Liver (tissue), 9 donors: ENCODE measurements around the gene PDE12. TPM values are rescaled to one million over a fixed set of nuclear protein-coding genes. Genes with fewer than 3 reads are reported as not detected.

Experiments used
- DNase-seq: peaks from one replicate; pipeline ENCODE4 v3.0.0-alpha.2; 2017; ENCODE audit warnings: low spot score
- H3K27ac ChIP-seq, 2 donors: one replicate each; pipeline ENCODE4 v1.7.0; 2013; ENCODE audit warnings: inconsistent platforms in 2 of 2, low read length in 2 of 2, control low read depth in 1 of 2, low read depth in 1 of 2, mild to moderate bottlenecking in 1 of 2
- H3K27me3 ChIP-seq, 4 donors: one replicate each; pipeline versions ENCODE4 v1.6.1 to v1.7.0; 2013; ENCODE audit warnings: low read length in 3 of 4, inconsistent platforms in 1 of 4, mild to moderate bottlenecking in 1 of 4, moderate library complexity in 1 of 4; ENCODE audit not compliant: control insufficient read depth in 4 of 4, insufficient read depth in 4 of 4
- H3K36me3 ChIP-seq, 4 donors: one replicate each; pipeline versions ENCODE4 v1.6.1 to v1.7.0; 2013; ENCODE audit warnings: low read length in 3 of 4, mild to moderate bottlenecking in 3 of 4, low read depth in 1 of 4, moderate library complexity in 1 of 4; ENCODE audit not compliant: control insufficient read depth in 4 of 4, insufficient read depth in 3 of 4
- H3K4me1 ChIP-seq, 4 donors: one replicate each; pipeline versions ENCODE4 v1.6.1 to v1.7.0; 2013; ENCODE audit warnings: low read length in 3 of 4, mild to moderate bottlenecking in 3 of 4, moderate library complexity in 1 of 4; ENCODE audit not compliant: control insufficient read depth in 4 of 4, insufficient read depth in 4 of 4
- H3K4me3 ChIP-seq, 3 donors: one replicate each; pipeline versions ENCODE4 v1.6.1 to v1.7.0; 2013; ENCODE audit warnings: low read length in 3 of 3, control low read depth in 1 of 3, low read depth in 1 of 3, mild to moderate bottlenecking in 1 of 3
- H3K9ac ChIP-seq, 2 donors: one replicate each; pipeline ENCODE4 v1.7.0; 2013; ENCODE audit warnings: low read length in 2 of 2, mild to moderate bottlenecking in 2 of 2, moderate library complexity in 2 of 2, control low read depth in 1 of 2, low read depth in 1 of 2
- H3K9me3 ChIP-seq, 4 donors: one replicate each; pipeline versions ENCODE4 v1.6.1 to v1.7.0; 2013; ENCODE audit warnings: low read length in 3 of 4; ENCODE audit not compliant: control insufficient read depth in 4 of 4
- EGR1 ChIP-seq, 2 donors: IDR thresholded peaks; 2 replicates each; pipeline ENCODE4 v1.6.1; 2016 to 2018; ENCODE audit warnings: antibody characterized with exemption in 2 of 2, low read depth in 2 of 2
- FOXA1 ChIP-seq: IDR thresholded peaks from 2 replicates; pipeline ENCODE4 v1.6.1; 2016; ENCODE audit warnings: antibody characterized with exemption
- FOXA2 ChIP-seq: IDR thresholded peaks from 2 replicates; pipeline ENCODE4 v1.6.1; 2016; ENCODE audit warnings: antibody characterized with exemption
- HNF4A ChIP-seq, 2 donors: conservative IDR thresholded peaks; 2 replicates each; pipeline ENCODE4 v1.6.1; 2016; ENCODE audit warnings: antibody characterized with exemption in 2 of 2, mild to moderate bottlenecking in 2 of 2
- HNF4G ChIP-seq: IDR thresholded peaks from 2 replicates; pipeline ENCODE4 v1.6.1; 2016; ENCODE audit warnings: antibody characterized with exemption
- JUND ChIP-seq, 2 donors: IDR thresholded peaks; 2 replicates each; pipeline ENCODE4 v1.6.1; 2016; ENCODE audit warnings: antibody characterized with exemption in 2 of 2
- MAX ChIP-seq: IDR thresholded peaks from 2 replicates; pipeline ENCODE4 v1.6.1; 2016; ENCODE audit warnings: antibody characterized with exemption
- RXRA ChIP-seq, 2 donors: IDR thresholded peaks; 2 replicates each; pipeline ENCODE4 v1.6.1; 2017 to 2018; ENCODE audit warnings: antibody characterized with exemption in 2 of 2, mild to moderate bottlenecking in 1 of 2
- SP1 ChIP-seq: IDR thresholded peaks from 2 replicates; pipeline ENCODE4 v1.6.1; 2018; ENCODE audit warnings: antibody characterized with exemption, mild to moderate bottlenecking
- TAF1 ChIP-seq: conservative IDR thresholded peaks from 2 replicates; pipeline ENCODE4 v1.6.1; 2016; ENCODE audit warnings: antibody characterized with exemption, mild to moderate bottlenecking
- ZBTB33 ChIP-seq: IDR thresholded peaks from 2 replicates; pipeline ENCODE4 v1.6.1; 2016; ENCODE audit warnings: antibody characterized with exemption
- WGBS: extraction: QIAGEN DNeasy Blood & Tissue Kit; methylation state at CpG from one replicate; pipeline ENCODE4 v1.1.7; 2013; 5-methylcytosine and 5-hydroxymethylcytosine counted together
- polyA plus RNA-seq, 2 donors: library from polyadenylated mRNA; stranded (reverse) in 1 of 2; unstranded in 1 of 2; fragments of 200-250 nt in 1 of 2; fragments of >200 nt in 1 of 2; fragmentation: Nextera tagmentation in 1 of 2; extraction: Ambion mirVana in 1 of 2; gene quantifications; one replicate each; pipeline versions ENCODE4 v1.2.1 to v1.2.3, GENCODE V29; 2013 to 2015
- total RNA-seq, 2 donors: library from RNA; depleted of rRNA; stranded (reverse); fragments of >200 nt; gene quantifications; one replicate each; pipeline ENCODE4 v1.2.3, GENCODE V29; 2014
- TF ChIP-seq, protein P1 (sequence below): fragments of 150-350 bp; IDR thresholded peaks from 2 replicates; pipeline ENCODE4 v1.5.1; 2017; ENCODE audit warnings: improper control_type of control experiment, low read depth, low read length; ENCODE audit not compliant: missing input control
- TF ChIP-seq, protein P2 (sequence below): IDR thresholded peaks from 2 replicates; pipeline ENCODE4 v1.6.1; 2016; ENCODE audit warnings: antibody characterized with exemption
- TF ChIP-seq, protein P3 (sequence below): IDR thresholded peaks from 2 replicates; pipeline ENCODE4 v1.6.1; 2016; ENCODE audit warnings: antibody characterized with exemption, mild to moderate bottlenecking
- donor health status: healthy.
- donor health status: healthy.
- donor health status: healthy.
- donor health status: healthy.
- donor health status: healthy.

Gene PDE12
- total and polyA plus RNA-seq, 4 donors: 4.8 to 17.8 (median 11.5) TPM

DNA sequence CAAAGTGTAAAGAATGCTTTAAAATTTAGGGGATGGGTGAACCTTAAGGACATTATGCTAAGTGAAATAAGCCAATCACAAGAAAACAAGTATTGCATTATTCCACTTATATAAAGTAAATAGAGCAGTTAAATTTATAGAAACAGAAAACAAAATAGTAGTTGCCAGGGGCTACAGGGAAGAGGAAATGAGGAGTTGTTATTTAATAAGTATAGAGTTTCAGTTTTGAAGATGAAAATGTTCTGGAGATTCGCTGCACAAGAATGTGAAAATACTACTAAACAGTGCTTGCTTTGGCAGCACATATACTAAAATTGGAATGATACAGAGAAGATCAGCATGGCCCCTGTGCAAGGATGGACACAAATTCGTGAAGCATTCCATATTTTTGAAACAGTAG is 43.9 kb upstream of the PDE12 start:
- no peaks in the 10 kb centered on the region for H3K27me3 ChIP-seq
- no peaks in the 10 kb centered on the region for H3K4me1 ChIP-seq
- no peak for DNase-seq
- WGBS: 59% methylated on average over 2 of the region's 2 CpGs
- H3K9me3 ChIP-seq: no peaks in the 10 kb centered on the region
- no peak overlapping the region for H3K4me3 ChIP-seq
- H3K36me3 ChIP-seq: no peaks in the 10 kb centered on the region
- TF ChIP-seq FOXA2: no peak
- no peak for TF ChIP-seq JUND (IDR thresholded peaks at IDR 0.05)
- TF ChIP-seq, protein P1, sequence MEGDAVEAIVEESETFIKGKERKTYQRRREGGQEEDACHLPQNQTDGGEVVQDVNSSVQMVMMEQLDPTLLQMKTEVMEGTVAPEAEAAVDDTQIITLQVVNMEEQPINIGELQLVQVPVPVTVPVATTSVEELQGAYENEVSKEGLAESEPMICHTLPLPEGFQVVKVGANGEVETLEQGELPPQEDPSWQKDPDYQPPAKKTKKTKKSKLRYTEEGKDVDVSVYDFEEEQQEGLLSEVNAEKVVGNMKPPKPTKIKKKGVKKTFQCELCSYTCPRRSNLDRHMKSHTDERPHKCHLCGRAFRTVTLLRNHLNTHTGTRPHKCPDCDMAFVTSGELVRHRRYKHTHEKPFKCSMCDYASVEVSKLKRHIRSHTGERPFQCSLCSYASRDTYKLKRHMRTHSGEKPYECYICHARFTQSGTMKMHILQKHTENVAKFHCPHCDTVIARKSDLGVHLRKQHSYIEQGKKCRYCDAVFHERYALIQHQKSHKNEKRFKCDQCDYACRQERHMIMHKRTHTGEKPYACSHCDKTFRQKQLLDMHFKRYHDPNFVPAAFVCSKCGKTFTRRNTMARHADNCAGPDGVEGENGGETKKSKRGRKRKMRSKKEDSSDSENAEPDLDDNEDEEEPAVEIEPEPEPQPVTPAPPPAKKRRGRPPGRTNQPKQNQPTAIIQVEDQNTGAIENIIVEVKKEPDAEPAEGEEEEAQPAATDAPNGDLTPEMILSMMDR: no peak
- TF ChIP-seq HNF4G: no peak
- no peak for TF ChIP-seq TAF1
- TF ChIP-seq ZBTB33: no peak
- TF ChIP-seq, protein P2, sequence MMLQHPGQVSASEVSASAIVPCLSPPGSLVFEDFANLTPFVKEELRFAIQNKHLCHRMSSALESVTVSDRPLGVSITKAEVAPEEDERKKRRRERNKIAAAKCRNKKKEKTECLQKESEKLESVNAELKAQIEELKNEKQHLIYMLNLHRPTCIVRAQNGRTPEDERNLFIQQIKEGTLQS: no peak
- no peak for TF ChIP-seq MAX
- no peak for TF ChIP-seq SP1
- TF ChIP-seq EGR1 (IDR thresholded peaks at IDR 0.05; ENCODE audit: low read depth in 2 of 2): no peak
- TF ChIP-seq, protein P3, sequence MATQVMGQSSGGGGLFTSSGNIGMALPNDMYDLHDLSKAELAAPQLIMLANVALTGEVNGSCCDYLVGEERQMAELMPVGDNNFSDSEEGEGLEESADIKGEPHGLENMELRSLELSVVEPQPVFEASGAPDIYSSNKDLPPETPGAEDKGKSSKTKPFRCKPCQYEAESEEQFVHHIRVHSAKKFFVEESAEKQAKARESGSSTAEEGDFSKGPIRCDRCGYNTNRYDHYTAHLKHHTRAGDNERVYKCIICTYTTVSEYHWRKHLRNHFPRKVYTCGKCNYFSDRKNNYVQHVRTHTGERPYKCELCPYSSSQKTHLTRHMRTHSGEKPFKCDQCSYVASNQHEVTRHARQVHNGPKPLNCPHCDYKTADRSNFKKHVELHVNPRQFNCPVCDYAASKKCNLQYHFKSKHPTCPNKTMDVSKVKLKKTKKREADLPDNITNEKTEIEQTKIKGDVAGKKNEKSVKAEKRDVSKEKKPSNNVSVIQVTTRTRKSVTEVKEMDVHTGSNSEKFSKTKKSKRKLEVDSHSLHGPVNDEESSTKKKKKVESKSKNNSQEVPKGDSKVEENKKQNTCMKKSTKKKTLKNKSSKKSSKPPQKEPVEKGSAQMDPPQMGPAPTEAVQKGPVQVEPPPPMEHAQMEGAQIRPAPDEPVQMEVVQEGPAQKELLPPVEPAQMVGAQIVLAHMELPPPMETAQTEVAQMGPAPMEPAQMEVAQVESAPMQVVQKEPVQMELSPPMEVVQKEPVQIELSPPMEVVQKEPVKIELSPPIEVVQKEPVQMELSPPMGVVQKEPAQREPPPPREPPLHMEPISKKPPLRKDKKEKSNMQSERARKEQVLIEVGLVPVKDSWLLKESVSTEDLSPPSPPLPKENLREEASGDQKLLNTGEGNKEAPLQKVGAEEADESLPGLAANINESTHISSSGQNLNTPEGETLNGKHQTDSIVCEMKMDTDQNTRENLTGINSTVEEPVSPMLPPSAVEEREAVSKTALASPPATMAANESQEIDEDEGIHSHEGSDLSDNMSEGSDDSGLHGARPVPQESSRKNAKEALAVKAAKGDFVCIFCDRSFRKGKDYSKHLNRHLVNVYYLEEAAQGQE: no peak
- TF ChIP-seq HNF4A (conservative IDR thresholded peaks at IDR 0.05): no peak
- no peak for TF ChIP-seq FOXA1
- no peak overlapping the region for H3K27ac ChIP-seq
- H3K9ac ChIP-seq: no peak overlapping the region

DNA sequence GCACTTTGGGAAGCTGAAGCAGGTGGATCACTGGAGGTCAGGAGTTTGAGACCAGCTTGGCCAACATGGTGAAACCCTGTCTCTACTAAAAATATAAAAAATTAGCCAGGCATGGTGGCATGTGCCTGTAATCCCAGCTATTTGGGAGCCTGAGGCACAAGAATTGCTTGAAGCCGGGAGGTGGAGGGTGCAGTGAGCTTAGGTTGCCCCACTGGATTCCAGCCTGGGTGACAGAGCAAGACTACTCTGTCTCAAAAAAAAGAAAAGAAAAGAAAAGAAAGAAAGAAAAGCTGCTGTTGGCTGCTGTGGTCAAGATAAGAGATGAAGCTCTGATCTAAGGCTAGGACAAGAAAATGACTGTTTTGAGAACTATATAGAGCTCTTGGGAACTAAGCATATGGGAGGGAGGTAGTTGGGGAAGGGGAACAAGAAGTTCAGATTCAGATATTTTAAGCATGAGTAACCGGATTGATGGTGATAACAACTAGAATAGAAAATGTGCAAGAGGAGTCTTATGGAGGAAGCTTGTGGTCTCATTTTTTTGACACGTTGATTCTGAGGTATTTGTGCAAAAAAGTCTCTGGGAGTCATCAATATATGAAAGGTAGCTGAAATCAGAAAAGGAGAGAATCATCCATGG is 37.7 kb upstream of the PDE12 start:
- no peaks in the 10 kb centered on the region for H3K9me3 ChIP-seq
- TF ChIP-seq, protein P2: no peak
- no peak for TF ChIP-seq EGR1 (IDR thresholded peaks at IDR 0.05; ENCODE audit: low read depth in 2 of 2)
- TF ChIP-seq JUND (IDR thresholded peaks at IDR 0.05): no peak
- no peak for TF ChIP-seq RXRA (IDR thresholded peaks at IDR 0.05)
- no peak for TF ChIP-seq FOXA1
- TF ChIP-seq FOXA2: no peak

More for the DNA sequence above, 37.7 kb upstream of the PDE12 start:
- Histone ChIP-seq H3K27ac (no peak overlapping the region), H3K36me3 (no peaks in the 10 kb centered on the region), H3K9ac (no peak overlapping the region), H3K4me1 (no peaks in the 10 kb centered on the region), H3K4me3 (no peak overlapping the region), H3K27me3 (no peaks in the 10 kb centered on the region)
- 63% methylated on average over 3 of the region's 3 CpGs for WGBS
- DNase-seq: no peak
